ENCODE measurements around the gene GAB2. TPM values are rescaled to one million over a fixed set of nuclear protein-coding genes. Genes with fewer than 3 reads are reported as not detected.

The GAB2 gene
- total RNA-seq, 1 experiment from 2014 or later, result 10.0 TPM

GRCh38 chr11:78192911-78193351, 224.7 kb downstream of the GAB2 start:
- Histone ChIP-seq H3K4me3 (ENCODE audit: low read depth in 2 of 2, low read length in 2 of 2) (no peak overlapping the region), H3K36me3 (ENCODE audit: control insufficient read depth, insufficient read depth, low read length) (no peaks in the 10 kb centered on the region), H3K27ac (ENCODE audit: low read length) (no peak overlapping the region), H3K4me1 (ENCODE audit: control insufficient read depth, insufficient read depth, low read length) (peaks cover 8% of the 10 kb centered on the region; the same call in 1 of the 2 replicates), H3K27me3 (ENCODE audit: control insufficient read depth, insufficient read depth, low read length) (no peaks in the 10 kb centered on the region), H3K9me3 (ENCODE audit: control insufficient read depth, insufficient read depth, low read depth, low read length) (no peaks in the 10 kb centered on the region)
- in situ Hi-C loops (cut with HindIII; ENCODE audit: low pct_unique_long_range_greater_than_20kb, low sequenced_read_pairs), result no loop called here
- POLR2A ChIA-PET, result no interaction called here
- DNase-seq (ENCODE audit: low read depth, low spot score) (no peak), ATAC-seq (no peak)
- TF ChIP-seq SIN3A (IDR thresholded peaks at IDR 0.05; ENCODE audit: borderline replicate concordance, insufficient read depth, low read depth, low read length) (no peak), REST (IDR thresholded peaks at IDR 0.05; ENCODE audit: insufficient read depth in 1 of 2, low read depth in 2 of 2, low read length in 1 of 2) (no peak), CTCF (IDR thresholded peaks at IDR 0.05) (no peak), POLR2AphosphoS5 (IDR thresholded peaks at IDR 0.05; ENCODE audit: low read depth, low read length) (no peak)
- intact Hi-C loops (cut with micrococcal nuclease; ENCODE audit: unreplicated experiment), result no loop called here
- BruUV-seq (replicated peaks), result no TSS peak
- CTCF ChIA-PET, result no interaction called here

GRCh38 chr11:78192223-78192719, 225.3 kb downstream of the GAB2 start:
- H3K4me1 ChIP-seq (ENCODE audit: control insufficient read depth, insufficient read depth, low read length), result peaks cover 12% of the 10 kb centered on the region
- TF ChIP-seq REST (IDR thresholded peaks at IDR 0.05; ENCODE audit: insufficient read depth in 1 of 2, low read depth in 2 of 2, low read length in 1 of 2) (no peak), CTCF (IDR thresholded peaks at IDR 0.05) (no peak), SIN3A (IDR thresholded peaks at IDR 0.05; ENCODE audit: borderline replicate concordance, insufficient read depth, low read depth, low read length) (no peak), POLR2AphosphoS5 (IDR thresholded peaks at IDR 0.05; ENCODE audit: low read depth, low read length) (no peak), TCF7L2 (IDR thresholded peaks at IDR 0.05; ENCODE audit: low read depth, low read length) (no peak)
- ChIA-PET POLR2A (no interaction called here), CTCF (no interaction called here)
- BruUV-seq (replicated peaks), result no TSS peak
- no peak overlapping the region for H3K4me3 ChIP-seq (ENCODE audit: low read depth in 2 of 2, low read length in 2 of 2)
- ATAC-seq (no peak), DNase-seq (ENCODE audit: low read depth, low spot score) (no peak)
- H3K27me3 ChIP-seq (ENCODE audit: control insufficient read depth, insufficient read depth, low read length), result no peaks in the 10 kb centered on the region
- H3K9me3 ChIP-seq (ENCODE audit: control insufficient read depth, insufficient read depth, low read depth, low read length), result no peaks in the 10 kb centered on the region
- H3K36me3 ChIP-seq (ENCODE audit: control insufficient read depth, insufficient read depth, low read length), result no peaks in the 10 kb centered on the region
- in situ Hi-C loops (cut with HindIII; ENCODE audit: low pct_unique_long_range_greater_than_20kb, low sequenced_read_pairs), result no loop called here
- intact Hi-C loops (cut with micrococcal nuclease; ENCODE audit: unreplicated experiment), result no loop called here
- H3K27ac ChIP-seq (ENCODE audit: low read length), result no peak overlapping the region
